Measurements from ENCODE around the gene FMN1.

- TF ChIP-seq CTCF (IDR thresholded peaks at IDR 0.05): no peak
- TF ChIP-seq USF2 (CRISPR knock-in tag; IDR thresholded peaks at IDR 0.05): no peak
- TF ChIP-seq ETV6 (CRISPR knock-in tag; IDR thresholded peaks at IDR 0.05): no peak
- TF ChIP-seq ZSCAN18 (CRISPR knock-in tag; IDR thresholded peaks at IDR 0.05): no peak
- TF ChIP-seq ZNF121 (CRISPR knock-in tag; IDR thresholded peaks at IDR 0.05): no peak
- TF ChIP-seq NFE2L1 (CRISPR knock-in tag; IDR thresholded peaks at IDR 0.05): no peak
- TF ChIP-seq ZMAT4 (CRISPR knock-in tag; IDR thresholded peaks at IDR 0.05): no peak
- TF ChIP-seq ATF1 (CRISPR knock-in tag; IDR thresholded peaks at IDR 0.05): no peak
- TF ChIP-seq NFYB (CRISPR knock-in tag; conservative IDR thresholded peaks at IDR 0.05; ENCODE audit: low read depth): no peak
- TF ChIP-seq HMGXB4 (CRISPR knock-in tag; IDR thresholded peaks at IDR 0.05): no peak
- no peak for TF ChIP-seq CDX4 (CRISPR knock-in tag; IDR thresholded peaks at IDR 0.05; ENCODE audit: borderline replicate concordance)
- no peak for TF ChIP-seq JUN (CRISPR knock-in tag; IDR thresholded peaks at IDR 0.05)
Observed at GRCh38 chr15:32986147-32986546, 208.4 kb downstream of the FMN1 start.
